ENCODE measurements around the gene CCL27.
"Not testable (repeated sequence)": the region's sequence is repeated elsewhere in the genome, so short reads cannot be mapped to it uniquely, and the experiment has no call there.

The CCL27 gene

DNA sequence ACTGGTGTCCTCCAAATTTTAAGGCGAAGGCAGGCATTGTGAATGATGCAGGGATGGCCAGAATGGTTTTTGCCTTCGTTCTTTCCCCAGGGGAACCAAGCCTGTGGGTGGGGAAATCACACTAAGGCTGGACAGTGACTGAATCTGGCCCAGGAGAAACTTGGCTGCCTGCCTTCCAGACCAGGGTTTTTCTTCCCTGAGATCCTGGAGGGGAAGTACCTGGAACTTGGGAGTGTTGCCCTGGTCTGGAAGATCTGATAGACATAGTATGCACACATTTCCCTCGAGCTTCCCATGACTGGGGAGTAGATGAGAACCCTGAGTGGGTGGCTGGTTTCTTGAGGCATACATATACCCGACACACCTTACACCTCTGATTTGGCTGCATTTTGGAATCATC is 11.1 kb downstream of the CCL27 start:
- DNase-seq (ENCODE audit: low read depth in 3 of 3), result no peak

GRCh38 chr9:34650816-34651215 is 11.6 kb downstream of the CCL27 start:
- no peak for DNase-seq (ENCODE audit: low read depth in 3 of 3)

DNA sequence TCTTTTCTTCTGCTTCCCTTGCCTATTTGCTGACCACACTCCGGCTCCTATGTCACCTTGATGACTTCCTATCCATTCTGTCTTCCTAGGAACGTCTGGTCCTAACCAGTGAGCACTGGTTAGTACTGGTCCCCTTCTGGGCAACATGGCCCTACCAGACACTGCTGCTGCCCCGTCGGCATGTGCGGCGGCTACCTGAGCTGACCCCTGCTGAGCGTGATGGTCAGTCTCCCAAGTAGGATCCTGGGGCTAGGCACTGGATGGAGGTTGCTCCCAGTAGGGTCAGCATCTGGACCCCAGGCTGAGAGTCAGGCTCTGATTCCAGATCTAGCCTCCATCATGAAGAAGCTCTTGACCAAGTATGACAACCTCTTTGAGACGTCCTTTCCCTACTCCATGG is 13.8 kb downstream of the CCL27 start:
- no peak for DNase-seq (ENCODE audit: low read depth in 3 of 3)

DNA sequence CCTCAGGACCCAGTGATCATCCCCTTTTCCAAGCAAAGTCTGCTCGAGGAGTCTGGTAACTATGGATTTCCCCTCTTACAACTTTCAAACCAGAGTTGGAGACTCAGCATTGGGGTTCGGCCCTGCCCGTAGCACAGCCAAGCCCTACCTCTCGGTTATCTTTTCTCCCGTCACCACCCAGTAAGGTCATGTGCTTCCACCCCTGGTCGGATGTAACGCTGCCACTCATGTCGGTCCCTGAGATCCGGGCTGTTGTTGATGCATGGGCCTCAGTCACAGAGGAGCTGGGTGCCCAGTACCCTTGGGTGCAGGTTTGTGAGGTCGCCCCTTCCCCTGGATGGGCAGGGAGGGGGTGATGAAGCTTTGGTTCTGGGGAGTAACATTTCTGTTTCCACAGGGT is 14.8 kb downstream of the CCL27 start:
- DNase-seq (ENCODE audit: low read depth in 3 of 3), result no peak

- DNase-seq (ENCODE audit: low read depth in 3 of 3), result no peak
These were observed 15.4 kb downstream of the CCL27 start for GRCh38 chr9:34647084-34647403.

DNA sequence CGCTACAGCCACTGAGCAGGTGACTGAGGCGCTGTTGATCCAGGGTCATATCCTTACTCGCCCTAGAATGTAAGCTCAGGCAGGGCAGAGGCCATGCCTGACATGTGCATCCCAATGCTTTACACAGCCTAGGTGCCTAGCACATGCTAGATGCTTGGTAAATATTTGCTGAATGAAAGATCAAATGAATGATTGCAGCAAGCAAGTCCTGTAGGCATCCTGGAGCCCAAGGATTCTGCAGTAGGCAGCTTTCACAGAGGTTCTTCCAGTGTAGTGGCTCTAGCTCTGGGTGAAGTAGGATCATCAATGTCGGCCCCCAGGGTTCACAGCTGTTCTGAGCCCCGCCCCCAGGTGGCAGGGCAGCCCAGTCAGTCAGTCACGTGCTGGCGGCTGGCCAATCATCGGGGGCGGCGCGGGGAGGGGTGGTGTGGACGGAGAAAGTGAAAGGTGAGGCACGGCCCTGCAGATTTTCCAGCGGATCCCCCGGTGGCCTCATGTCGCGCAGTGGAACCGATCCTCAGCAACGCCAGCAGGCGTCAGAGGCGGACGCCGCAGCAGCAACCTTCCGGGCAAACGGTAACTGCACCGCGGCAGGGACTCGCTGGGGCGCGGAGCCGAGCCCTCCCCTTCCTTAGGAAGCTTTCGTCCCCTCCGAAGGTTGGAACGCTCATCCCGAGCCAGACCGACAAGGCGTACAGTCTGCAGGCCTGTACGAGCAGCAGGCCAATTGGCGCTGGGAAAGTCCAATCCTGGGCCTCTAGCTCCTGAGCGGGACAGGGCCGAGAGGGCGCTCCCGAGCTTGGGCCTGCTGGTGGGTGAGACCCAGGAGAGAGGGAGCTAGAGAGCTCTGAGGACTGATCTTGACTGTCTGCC is 16.0 kb downstream of the CCL27 start, which contains the start of gene GALT:
TSS of gene GALT (plus strand) at position 465 of the 873 bp plus-strand sequence. CDS start at position 495, 30 bp downstream.
- peak; percentile 95 to 99 (median 95) for DNase-seq (ENCODE audit: low read depth in 3 of 3)

- no peak for DNase-seq (ENCODE audit: low read depth in 3 of 3)
These were observed 17.6 kb downstream of the CCL27 start for GRCh38 chr9:34644766-34645314.

- DNase-seq (ENCODE audit: low read depth in 3 of 3), result no peak
These were observed 19.8 kb downstream of the CCL27 start for GRCh38 chr9:34642679-34643078.

GRCh38 chr9:34639322-34639721 is 23.1 kb downstream of the CCL27 start:
- DNase-seq (ENCODE audit: low read depth in 3 of 3), result not testable (repeated sequence)

DNA sequence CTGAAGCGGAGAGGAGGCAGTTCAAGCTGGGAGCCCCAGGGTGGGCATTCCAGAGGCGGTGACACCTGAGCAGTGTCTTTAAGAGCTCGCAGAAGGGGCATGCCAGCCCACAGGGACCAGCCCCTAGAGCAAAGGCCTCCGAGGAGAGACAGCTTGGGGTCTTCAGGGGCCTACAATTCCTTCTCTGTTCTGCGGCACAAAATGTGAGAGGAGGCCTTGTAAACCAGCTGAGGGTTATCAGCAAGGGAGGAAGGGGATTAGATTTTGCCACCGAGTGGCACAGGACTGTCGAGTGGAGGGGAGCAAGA is 24.4 kb downstream of the CCL27 start:
- no peak for DNase-seq (ENCODE audit: low read depth in 3 of 3)

GRCh38 chr9:34637356-34638137 is 24.9 kb downstream of the CCL27 start, which contains the start of gene SIGMAR1:
Gene SIGMAR1, minus strand, starts transcription at chr9:34637787. Its CDS starts 90 bp downstream, at chr9:34637697.
- DNase-seq (ENCODE audit: low read depth in 3 of 3), result peak; percentile 87 to 89 (median 88)

DNA sequence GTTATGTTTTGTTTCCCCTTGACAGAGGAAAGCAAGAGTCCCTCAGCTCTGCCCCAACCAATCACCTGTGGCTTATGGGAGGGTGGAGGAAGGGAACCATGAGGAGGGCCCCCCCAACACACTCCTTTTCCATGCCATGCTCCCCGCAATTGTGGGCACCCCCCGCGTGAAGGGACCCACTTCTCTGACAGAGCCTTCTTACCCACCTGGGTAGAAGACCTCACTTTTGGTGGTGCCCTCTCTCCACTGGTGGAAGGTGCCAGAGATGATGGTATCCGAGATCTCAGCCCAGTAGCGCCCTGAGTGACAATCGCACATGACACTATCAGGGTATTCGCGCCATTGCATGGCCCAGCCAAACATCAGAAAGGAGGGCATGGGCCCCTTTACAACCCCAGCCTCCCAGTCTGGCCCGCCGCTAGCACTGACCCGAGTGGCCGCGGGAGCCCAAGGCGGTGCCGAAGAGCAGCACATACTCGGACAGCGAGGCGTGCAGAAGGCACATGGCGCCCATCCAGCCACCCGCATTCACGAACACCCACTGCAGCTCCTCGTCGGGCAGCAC is 25.6 kb downstream of the CCL27 start:
- DNase-seq (ENCODE audit: low read depth in 3 of 3), result no peak

GRCh38 chr9:34635556-34635955 is 26.9 kb downstream of the CCL27 start:
- DNase-seq (ENCODE audit: low read depth in 3 of 3), result no peak

GRCh38 chr9:34634551-34635248 is 27.8 kb downstream of the CCL27 start:
- DNase-seq (ENCODE audit: low read depth in 3 of 3), result no peak

GRCh38 chr9:34633851-34634550 is 28.5 kb downstream of the CCL27 start:
- DNase-seq (ENCODE audit: low read depth in 3 of 3), result peak; percentile 38 to 60 (median 57)

DNA sequence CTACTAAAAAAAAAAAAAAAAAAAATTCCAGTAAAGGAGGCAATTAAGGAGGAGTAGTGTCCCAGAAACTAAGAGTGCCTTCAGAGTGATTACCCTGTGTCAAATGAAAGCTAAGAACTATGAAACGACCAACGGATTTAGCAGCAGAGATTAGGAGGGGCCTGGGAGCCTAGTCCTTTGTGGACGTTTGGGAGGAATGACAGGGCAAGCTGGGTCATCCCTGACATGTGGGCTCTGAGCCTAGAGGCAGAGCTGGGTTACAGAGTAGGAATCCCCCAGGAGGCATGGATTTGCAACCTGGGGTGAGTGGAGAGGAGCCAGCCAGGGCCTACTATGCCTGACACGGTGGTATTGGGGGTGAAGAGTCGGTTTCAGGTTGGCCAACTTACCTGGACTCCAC is 29.3 kb downstream of the CCL27 start:
- no peak for DNase-seq (ENCODE audit: low read depth in 3 of 3)

GRCh38 chr9:34630402-34631154 is 31.9 kb downstream of the CCL27 start:
- DNase-seq (ENCODE audit: low read depth in 3 of 3), result no peak

- no peak for DNase-seq (ENCODE audit: low read depth in 3 of 3)
These were observed 33.0 kb downstream of the CCL27 start for GRCh38 chr9:34629491-34629808.

DNA sequence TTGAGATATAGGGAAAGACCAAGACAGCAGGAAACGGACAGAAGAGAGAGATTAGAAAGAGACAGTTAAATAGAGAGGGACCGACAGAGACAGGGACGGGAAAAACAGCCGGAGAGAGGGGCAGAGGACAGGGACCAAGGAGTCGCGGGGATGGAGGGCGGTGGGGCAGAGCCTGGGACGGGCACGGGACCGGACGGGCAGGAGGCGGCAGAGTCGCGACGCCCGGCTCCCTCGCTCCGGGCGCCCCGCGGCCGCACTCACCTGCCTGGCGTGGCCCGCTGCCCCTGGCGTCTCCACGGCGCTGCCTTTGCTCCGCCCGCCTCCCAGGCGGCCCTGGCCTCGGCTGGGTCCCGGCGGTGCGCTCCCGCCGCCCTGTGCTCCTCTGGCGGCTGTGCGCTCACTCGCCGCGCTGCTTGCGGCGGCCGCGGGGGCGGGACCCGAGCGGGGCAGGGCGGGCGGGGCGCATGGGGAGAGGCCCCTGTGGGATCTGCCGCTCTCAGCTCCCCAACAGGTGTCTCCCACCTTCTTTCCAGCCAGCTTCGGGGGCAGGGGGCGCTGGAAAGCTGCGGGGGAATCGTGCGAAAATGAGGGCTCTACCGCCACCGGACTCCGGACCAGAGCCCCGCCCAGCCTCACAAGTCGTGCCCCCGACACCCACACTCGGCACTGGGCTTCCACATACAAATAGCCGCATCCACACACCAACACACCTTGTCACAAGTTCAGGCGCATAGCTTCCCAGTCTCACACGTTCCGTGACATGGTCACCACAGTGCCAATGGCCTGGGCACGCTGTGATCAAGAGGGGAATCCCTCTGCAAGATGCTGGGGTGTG is 33.6 kb downstream of the CCL27 start, which contains the start of gene ARID3C:
TSS of gene ARID3C (minus strand) at position 411 of the 835 bp plus-strand sequence. CDS start 1,052 bp downstream, outside the sequence.
- no peak for DNase-seq (ENCODE audit: low read depth in 3 of 3)

Data from stimulated activated CD4-positive, alpha-beta T cell treated with anti-CD3 and anti-CD28 coated beads, TNF-alpha, amount 100 ng/mL, for 48 hours (primary cell).